WTC11 (cell line): Measurements from ENCODE around the gene CAPN11.

Source experiments
- CREB1 ChIP-seq: sonication (generic); formaldehyde crosslinking; IDR thresholded peaks from 2 replicates; pipeline ENCODE4 v1.8.0; 2023; ENCODE audit warnings: mild to moderate bottlenecking, missing genetic modification reagents
- ETV6 ChIP-seq: sonication (generic); formaldehyde crosslinking; IDR thresholded peaks from 2 replicates; pipeline ENCODE4 v1.8.1; 2022; ENCODE audit warnings: mild to moderate bottlenecking, missing genetic modification reagents
- FOXK1 ChIP-seq: sonication (generic); formaldehyde crosslinking; IDR thresholded peaks from 2 replicates; pipeline ENCODE4 v1.8.0; 2022; ENCODE audit warnings: mild to moderate bottlenecking, moderate library complexity, missing genetic modification reagents
- JUN ChIP-seq: sonication (generic); formaldehyde crosslinking; IDR thresholded peaks from 2 replicates; pipeline ENCODE4 v1.8.0; 2023; ENCODE audit warnings: mild to moderate bottlenecking, missing genetic modification reagents
- NFYB ChIP-seq: sonication (generic); formaldehyde crosslinking; conservative IDR thresholded peaks from 2 replicates; pipeline ENCODE4 v1.8.0; 2022; ENCODE audit warnings: low read depth, missing genetic modification reagents
- NR1H2 ChIP-seq: sonication (generic); formaldehyde crosslinking; IDR thresholded peaks from 2 replicates; pipeline ENCODE4 v1.9.0; 2021; ENCODE audit warnings: mild to moderate bottlenecking, moderate library complexity, missing genetic modification reagents
- NR2C2 ChIP-seq: sonication (generic); formaldehyde crosslinking; IDR thresholded peaks from 2 replicates; pipeline ENCODE4 v1.8.0; 2022; ENCODE audit warnings: mild to moderate bottlenecking, missing genetic modification reagents
- TEAD4 ChIP-seq: sonication (generic); formaldehyde crosslinking; IDR thresholded peaks from 2 replicates; pipeline ENCODE4 v1.8.0; 2022; ENCODE audit warnings: mild to moderate bottlenecking, missing genetic modification reagents
- TF ChIP-seq, protein P1 (sequence below): fragments of 200-600 bp; IDR thresholded peaks from 2 replicates; pipeline ENCODE4 v1.8.0; 2022; ENCODE audit warnings: antibody characterized with exemption
- TF ChIP-seq, protein P2 (sequence below): sonication (generic); formaldehyde crosslinking; IDR thresholded peaks from 2 replicates; pipeline ENCODE4 v1.8.1; 2023; ENCODE audit warnings: mild to moderate bottlenecking, missing genetic modification reagents
- TF ChIP-seq, protein P3 (sequence below): sonication (generic); formaldehyde crosslinking; conservative IDR thresholded peaks from 2 replicates; pipeline ENCODE4 v1.8.1; 2023; ENCODE audit warnings: mild to moderate bottlenecking, low read depth, missing genetic modification reagents, moderate library complexity
- TF ChIP-seq, protein P4 (sequence below): fragments of 250-450 bp; sonication (Bioruptor Pico); IDR thresholded peaks from 2 replicates; pipeline ENCODE4 v1.9.0; 2021; ENCODE audit warnings: mild to moderate bottlenecking

DNA sequence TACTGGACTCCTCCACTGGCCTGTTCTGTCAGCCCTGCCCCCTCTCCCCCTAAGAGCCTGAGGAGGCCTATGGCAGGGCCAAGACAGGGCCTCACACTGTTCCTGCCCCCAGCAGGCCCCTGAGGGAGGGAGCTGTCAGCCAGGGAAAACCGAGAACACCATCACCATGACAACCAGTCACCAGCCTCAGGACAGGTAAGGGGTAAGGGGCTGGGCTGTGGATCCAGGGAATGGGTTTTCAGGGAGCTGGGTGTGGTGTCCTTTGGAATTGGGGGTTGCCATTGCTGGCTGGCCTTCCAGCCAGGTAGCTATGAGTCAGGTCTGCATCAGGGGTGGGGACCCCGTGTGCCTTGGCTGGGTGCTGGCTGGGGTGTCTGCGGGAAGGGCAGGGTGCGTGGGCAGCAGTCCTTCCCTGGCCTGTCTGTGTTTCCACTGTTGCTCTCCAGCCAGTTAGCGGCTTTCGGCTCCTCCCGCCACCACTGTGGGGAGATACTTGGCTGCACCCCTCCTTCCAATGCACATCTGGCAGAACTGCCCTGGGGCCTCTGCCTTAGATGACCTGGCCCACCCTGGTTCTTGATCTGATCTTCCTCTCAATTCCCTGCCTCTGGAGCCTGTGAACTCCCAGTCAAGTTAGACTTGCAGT lies 68.7 kb downstream of the CAPN11 start:
- TF ChIP-seq NFYB (CRISPR knock-in tag) (no peak), ETV6 (CRISPR knock-in tag) (no peak), FOXK1 (CRISPR knock-in tag) (no peak), TEAD4 (CRISPR knock-in tag) (no peak), NR2C2 (CRISPR knock-in tag) (no peak), JUN (no peak), NR1H2 (CRISPR knock-in tag) (no peak), CREB1 (no peak)
- TF ChIP-seq, protein P1, sequence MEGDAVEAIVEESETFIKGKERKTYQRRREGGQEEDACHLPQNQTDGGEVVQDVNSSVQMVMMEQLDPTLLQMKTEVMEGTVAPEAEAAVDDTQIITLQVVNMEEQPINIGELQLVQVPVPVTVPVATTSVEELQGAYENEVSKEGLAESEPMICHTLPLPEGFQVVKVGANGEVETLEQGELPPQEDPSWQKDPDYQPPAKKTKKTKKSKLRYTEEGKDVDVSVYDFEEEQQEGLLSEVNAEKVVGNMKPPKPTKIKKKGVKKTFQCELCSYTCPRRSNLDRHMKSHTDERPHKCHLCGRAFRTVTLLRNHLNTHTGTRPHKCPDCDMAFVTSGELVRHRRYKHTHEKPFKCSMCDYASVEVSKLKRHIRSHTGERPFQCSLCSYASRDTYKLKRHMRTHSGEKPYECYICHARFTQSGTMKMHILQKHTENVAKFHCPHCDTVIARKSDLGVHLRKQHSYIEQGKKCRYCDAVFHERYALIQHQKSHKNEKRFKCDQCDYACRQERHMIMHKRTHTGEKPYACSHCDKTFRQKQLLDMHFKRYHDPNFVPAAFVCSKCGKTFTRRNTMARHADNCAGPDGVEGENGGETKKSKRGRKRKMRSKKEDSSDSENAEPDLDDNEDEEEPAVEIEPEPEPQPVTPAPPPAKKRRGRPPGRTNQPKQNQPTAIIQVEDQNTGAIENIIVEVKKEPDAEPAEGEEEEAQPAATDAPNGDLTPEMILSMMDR, result no peak
- TF ChIP-seq, protein P2, sequence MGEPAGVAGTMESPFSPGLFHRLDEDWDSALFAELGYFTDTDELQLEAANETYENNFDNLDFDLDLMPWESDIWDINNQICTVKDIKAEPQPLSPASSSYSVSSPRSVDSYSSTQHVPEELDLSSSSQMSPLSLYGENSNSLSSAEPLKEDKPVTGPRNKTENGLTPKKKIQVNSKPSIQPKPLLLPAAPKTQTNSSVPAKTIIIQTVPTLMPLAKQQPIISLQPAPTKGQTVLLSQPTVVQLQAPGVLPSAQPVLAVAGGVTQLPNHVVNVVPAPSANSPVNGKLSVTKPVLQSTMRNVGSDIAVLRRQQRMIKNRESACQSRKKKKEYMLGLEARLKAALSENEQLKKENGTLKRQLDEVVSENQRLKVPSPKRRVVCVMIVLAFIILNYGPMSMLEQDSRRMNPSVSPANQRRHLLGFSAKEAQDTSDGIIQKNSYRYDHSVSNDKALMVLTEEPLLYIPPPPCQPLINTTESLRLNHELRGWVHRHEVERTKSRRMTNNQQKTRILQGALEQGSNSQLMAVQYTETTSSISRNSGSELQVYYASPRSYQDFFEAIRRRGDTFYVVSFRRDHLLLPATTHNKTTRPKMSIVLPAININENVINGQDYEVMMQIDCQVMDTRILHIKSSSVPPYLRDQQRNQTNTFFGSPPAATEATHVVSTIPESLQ (CRISPR knock-in tag), result no peak
- TF ChIP-seq, protein P3, sequence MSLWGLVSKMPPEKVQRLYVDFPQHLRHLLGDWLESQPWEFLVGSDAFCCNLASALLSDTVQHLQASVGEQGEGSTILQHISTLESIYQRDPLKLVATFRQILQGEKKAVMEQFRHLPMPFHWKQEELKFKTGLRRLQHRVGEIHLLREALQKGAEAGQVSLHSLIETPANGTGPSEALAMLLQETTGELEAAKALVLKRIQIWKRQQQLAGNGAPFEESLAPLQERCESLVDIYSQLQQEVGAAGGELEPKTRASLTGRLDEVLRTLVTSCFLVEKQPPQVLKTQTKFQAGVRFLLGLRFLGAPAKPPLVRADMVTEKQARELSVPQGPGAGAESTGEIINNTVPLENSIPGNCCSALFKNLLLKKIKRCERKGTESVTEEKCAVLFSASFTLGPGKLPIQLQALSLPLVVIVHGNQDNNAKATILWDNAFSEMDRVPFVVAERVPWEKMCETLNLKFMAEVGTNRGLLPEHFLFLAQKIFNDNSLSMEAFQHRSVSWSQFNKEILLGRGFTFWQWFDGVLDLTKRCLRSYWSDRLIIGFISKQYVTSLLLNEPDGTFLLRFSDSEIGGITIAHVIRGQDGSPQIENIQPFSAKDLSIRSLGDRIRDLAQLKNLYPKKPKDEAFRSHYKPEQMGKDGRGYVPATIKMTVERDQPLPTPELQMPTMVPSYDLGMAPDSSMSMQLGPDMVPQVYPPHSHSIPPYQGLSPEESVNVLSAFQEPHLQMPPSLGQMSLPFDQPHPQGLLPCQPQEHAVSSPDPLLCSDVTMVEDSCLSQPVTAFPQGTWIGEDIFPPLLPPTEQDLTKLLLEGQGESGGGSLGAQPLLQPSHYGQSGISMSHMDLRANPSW, result no peak
- TF ChIP-seq, protein P4, sequence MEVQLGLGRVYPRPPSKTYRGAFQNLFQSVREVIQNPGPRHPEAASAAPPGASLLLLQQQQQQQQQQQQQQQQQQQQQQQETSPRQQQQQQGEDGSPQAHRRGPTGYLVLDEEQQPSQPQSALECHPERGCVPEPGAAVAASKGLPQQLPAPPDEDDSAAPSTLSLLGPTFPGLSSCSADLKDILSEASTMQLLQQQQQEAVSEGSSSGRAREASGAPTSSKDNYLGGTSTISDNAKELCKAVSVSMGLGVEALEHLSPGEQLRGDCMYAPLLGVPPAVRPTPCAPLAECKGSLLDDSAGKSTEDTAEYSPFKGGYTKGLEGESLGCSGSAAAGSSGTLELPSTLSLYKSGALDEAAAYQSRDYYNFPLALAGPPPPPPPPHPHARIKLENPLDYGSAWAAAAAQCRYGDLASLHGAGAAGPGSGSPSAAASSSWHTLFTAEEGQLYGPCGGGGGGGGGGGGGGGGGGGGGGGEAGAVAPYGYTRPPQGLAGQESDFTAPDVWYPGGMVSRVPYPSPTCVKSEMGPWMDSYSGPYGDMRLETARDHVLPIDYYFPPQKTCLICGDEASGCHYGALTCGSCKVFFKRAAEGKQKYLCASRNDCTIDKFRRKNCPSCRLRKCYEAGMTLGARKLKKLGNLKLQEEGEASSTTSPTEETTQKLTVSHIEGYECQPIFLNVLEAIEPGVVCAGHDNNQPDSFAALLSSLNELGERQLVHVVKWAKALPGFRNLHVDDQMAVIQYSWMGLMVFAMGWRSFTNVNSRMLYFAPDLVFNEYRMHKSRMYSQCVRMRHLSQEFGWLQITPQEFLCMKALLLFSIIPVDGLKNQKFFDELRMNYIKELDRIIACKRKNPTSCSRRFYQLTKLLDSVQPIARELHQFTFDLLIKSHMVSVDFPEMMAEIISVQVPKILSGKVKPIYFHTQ, result no peak
